Measurements from ENCODE around the gene MLH3.
A peak's percentile ranks its signal among the peaks of the same experiment; 100 is the strongest.

The MLH3 gene

GRCh38 chr14:75050852-75051555 is at the start of gene MLH3:
TSS of gene MLH3 (minus strand) at chr14:75051467. CDS start at chr14:75049655, 1,812 bp downstream.
- DNase-seq (ENCODE audit: low read depth): peak; percentile 82
- peak within 1 kb of the TSS; percentile 57 for H3K4me3 ChIP-seq (replicated peaks; ENCODE audit: low read depth, low read length)
- TF ChIP-seq, protein P1, sequence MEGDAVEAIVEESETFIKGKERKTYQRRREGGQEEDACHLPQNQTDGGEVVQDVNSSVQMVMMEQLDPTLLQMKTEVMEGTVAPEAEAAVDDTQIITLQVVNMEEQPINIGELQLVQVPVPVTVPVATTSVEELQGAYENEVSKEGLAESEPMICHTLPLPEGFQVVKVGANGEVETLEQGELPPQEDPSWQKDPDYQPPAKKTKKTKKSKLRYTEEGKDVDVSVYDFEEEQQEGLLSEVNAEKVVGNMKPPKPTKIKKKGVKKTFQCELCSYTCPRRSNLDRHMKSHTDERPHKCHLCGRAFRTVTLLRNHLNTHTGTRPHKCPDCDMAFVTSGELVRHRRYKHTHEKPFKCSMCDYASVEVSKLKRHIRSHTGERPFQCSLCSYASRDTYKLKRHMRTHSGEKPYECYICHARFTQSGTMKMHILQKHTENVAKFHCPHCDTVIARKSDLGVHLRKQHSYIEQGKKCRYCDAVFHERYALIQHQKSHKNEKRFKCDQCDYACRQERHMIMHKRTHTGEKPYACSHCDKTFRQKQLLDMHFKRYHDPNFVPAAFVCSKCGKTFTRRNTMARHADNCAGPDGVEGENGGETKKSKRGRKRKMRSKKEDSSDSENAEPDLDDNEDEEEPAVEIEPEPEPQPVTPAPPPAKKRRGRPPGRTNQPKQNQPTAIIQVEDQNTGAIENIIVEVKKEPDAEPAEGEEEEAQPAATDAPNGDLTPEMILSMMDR (IDR thresholded peaks at IDR 0.05; ENCODE audit: low read length, missing control alignments): no peak

DNA sequence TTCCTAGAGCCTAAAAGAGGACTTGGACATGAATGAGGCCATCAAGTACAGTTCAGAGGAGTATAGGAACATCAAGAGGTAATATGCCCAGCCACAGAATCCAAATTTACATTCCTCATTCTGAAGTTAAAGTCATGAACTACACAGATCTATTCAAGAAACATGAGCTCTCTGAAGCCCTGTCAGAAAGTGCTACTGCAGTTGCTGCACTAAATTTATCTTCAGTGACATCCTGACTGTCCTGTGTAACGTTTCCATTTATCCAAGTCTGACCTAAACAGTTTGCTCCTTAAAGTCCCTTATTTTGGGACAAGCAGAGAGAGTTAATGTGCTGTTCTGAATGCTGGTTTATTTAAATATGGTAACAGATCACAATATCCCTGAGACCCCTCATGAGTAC is 47.4 kb upstream of the MLH3 start:
- no peak overlapping the region for H3K4me3 ChIP-seq (replicated peaks; ENCODE audit: low read depth, low read length)
- TF ChIP-seq, protein P1 (IDR thresholded peaks at IDR 0.05; ENCODE audit: low read length, missing control alignments): no peak
- DNase-seq (ENCODE audit: low read depth): no peak

DNA sequence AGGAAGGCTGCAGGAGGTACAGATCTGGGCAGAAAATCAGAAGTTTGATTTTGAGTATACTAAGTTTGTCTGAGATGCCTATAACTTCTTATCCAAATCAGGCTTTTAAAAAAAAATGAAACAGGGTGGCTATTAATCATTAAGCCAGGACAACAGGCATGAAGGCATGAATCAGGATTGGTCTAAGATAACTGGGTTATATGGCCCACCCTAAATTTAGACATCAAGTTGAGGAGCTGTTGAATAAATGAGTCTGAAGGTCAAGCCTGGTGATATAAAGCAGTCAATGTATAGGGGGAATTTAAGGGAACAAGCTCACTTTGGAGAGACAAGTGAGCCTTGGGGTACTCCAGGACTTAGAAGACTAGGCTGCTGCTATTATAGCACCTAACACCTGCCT is 46.9 kb upstream of the MLH3 start:
- H3K4me3 ChIP-seq (replicated peaks; ENCODE audit: low read depth, low read length): no peak overlapping the region
- DNase-seq (ENCODE audit: low read depth): no peak

GRCh38 chr14:75096959-75097358 is 45.7 kb upstream of the MLH3 start:
- no peak for DNase-seq (ENCODE audit: low read depth)
- H3K4me3 ChIP-seq (replicated peaks; ENCODE audit: low read depth, low read length): no peak overlapping the region
- TF ChIP-seq, protein P1 (IDR thresholded peaks at IDR 0.05; ENCODE audit: low read length, missing control alignments): no peak

More for the DNA sequence above, 46.9 kb upstream of the MLH3 start:
- TF ChIP-seq, protein P1 (IDR thresholded peaks at IDR 0.05; ENCODE audit: low read length, missing control alignments): no peak

DNA sequence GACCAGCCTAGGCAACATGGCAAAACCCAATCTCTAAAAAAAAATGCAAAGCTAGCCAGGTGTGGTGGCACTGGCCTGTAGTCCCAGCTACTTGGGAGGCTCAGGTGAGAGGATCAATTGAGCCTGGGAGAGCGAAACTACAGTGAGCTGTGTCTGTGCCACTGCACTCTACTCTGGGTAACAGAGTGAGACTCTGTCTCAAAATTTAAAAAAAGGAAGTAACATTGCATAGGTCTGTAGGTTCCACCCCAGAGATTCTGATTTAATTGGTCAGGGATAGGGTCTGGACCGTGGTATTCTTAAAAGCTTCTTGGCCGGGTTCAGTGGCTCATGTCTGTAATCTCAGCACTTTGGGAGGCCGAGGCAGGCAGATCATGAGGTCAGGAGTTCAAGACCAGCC is 44.4 kb upstream of the MLH3 start:
- TF ChIP-seq, protein P1 (IDR thresholded peaks at IDR 0.05; ENCODE audit: low read length, missing control alignments): no peak
- no peak for DNase-seq (ENCODE audit: low read depth)
- no peak overlapping the region for H3K4me3 ChIP-seq (replicated peaks; ENCODE audit: low read depth, low read length)

- H3K4me3 ChIP-seq (replicated peaks; ENCODE audit: low read depth, low read length): no peak overlapping the region
- no peak for DNase-seq (ENCODE audit: low read depth)
- TF ChIP-seq, protein P1 (IDR thresholded peaks at IDR 0.05; ENCODE audit: low read length, missing control alignments): no peak
These were observed 43.6 kb upstream of the MLH3 start for GRCh38 chr14:75094896-75095295.

DNA sequence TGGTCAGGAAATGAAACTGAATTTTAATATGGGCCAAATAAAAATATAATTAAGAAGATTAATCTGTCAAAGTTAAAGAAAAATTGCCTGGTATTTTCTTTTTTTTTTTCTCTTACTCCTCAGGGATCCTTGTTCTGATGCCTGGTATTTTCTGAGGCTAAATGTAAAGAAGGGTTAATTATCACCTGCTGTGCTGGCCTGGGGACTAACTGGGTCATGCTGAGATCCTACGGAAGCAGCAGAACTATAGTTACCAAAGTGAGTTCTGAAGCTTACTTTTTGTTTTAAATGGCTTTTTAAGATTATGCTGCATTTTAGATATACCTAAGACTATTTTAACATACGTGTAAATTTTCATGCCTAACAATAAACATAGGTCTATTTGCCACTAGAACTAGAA is 41.4 kb upstream of the MLH3 start:
- DNase-seq (ENCODE audit: low read depth): no peak
- TF ChIP-seq, protein P1 (IDR thresholded peaks at IDR 0.05; ENCODE audit: low read length, missing control alignments): no peak

More for the DNA sequence above, 41.4 kb upstream of the MLH3 start:
- no peak overlapping the region for H3K4me3 ChIP-seq (replicated peaks; ENCODE audit: low read depth, low read length)

Measured in fibroblast of pulmonary artery (primary cell).